GM12892 (cell line): ENCODE data around the gene MAML3.

Experiments
- POLR2A ChIP-seq: IDR thresholded peaks from 2 replicates; pipeline ENCODE4 v1.6.1; 2011; ENCODE audit warnings: low read depth, low read length, control low read depth
- POLR2AphosphoS5 ChIP-seq: IDR thresholded peaks from 2 replicates; pipeline ENCODE4 v1.6.1; 2011; ENCODE audit warnings: low read depth, low read length, control low read depth
- TAF1 ChIP-seq: IDR thresholded peaks from 2 replicates; pipeline ENCODE4 v1.6.1; 2011; ENCODE audit warnings: low read depth, mild to moderate bottlenecking, control low read depth, low read length, borderline replicate concordance

GRCh38 chr4:139847602-139848001, 306.4 kb downstream of the MAML3 start:
- TF ChIP-seq POLR2A (no peak), POLR2AphosphoS5 (no peak), TAF1 (no peak)
